K562 (cell line): ENCODE measurements around the gene CENPB.

Experiments used
- ELF2 ChIP-seq: fragments of 250-450 bp; sonication (Bioruptor Pico); IDR thresholded peaks from 2 replicates; pipeline ENCODE4 v1.5.0; 2021; ENCODE audit warnings: mild to moderate bottlenecking
- JUNB ChIP-seq: fragments of 450-650 bp; formaldehyde crosslinking; conservative IDR thresholded peaks from 2 replicates; pipeline ENCODE4 v1.4.0; 2020; ENCODE audit warnings: mild to moderate bottlenecking
- REST ChIP-seq, 2 experiments: fragments of 450-650 bp; formaldehyde crosslinking in 1 of 2; IDR thresholded peaks; 2 replicates each; pipeline versions ENCODE4 v1.4.0 to v1.6.1; 2014 to 2020; ENCODE audit warnings: mild to moderate bottlenecking in 2 of 2, borderline replicate concordance in 1 of 2, low read depth in 1 of 2
- ZNF217 ChIP-seq: sonication (generic); formaldehyde crosslinking; IDR thresholded peaks from 2 replicates; pipeline ENCODE4 v1.8.0; 2022; ENCODE audit warnings: mild to moderate bottlenecking, missing genetic modification reagents
- TF ChIP-seq, protein P1 (sequence below), 3 experiments: IDR thresholded peaks in 2 of 3; conservative IDR thresholded peaks in 1 of 3; 2 replicates each; pipeline ENCODE4 v1.5.1; 2011 to 2012; ENCODE audit warnings: low read length in 3 of 3, mild to moderate bottlenecking in 3 of 3, control low read depth in 2 of 3, improper control_type of control experiment in 1 of 3, inconsistent platforms in 1 of 3, low read depth in 1 of 3, mixed read lengths in 1 of 3, moderate library complexity in 1 of 3; ENCODE audit not compliant: insufficient read depth in 2 of 3
- TF ChIP-seq, protein P2 (sequence below): fragments of 150-350 bp; conservative IDR thresholded peaks from 2 replicates; pipeline ENCODE4 v1.6.1; 2014; ENCODE audit warnings: low read length
- TF ChIP-seq, protein P3 (sequence below): fragments of 250-450 bp; sonication (Bioruptor Pico); IDR thresholded peaks from 2 replicates; pipeline ENCODE4 v1.5.0; 2020; ENCODE audit warnings: mild to moderate bottlenecking, borderline replicate concordance

DNA sequence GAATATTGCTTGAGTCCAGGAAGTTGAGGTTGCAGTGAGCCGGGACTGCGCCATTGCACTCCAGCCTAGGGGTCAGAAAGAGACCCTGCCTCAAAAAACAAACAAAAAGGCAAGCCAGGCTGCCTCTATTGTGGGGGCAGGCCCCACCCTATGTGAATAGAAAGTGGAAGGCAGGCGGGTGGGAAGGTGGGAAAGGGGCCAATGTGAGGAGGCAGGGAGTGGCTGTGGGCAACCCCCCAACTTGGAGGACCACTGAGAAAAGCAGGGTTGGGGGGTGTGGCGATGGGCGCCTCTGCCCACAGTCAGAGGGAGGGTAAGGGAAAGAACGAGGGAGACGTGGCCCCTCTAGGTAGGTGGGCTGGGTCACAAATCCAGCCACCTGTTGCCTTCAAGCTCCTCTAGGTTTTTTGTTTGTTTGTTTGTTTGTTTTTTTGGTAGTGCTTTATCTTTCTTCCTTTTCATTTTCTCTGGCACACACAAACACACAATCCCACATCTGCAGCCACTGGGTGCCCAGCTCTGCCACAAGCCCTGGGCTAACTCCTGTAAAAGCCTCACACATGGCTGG is 28.5 kb upstream of the CENPB start:
- no peak for TF ChIP-seq REST (IDR thresholded peaks at IDR 0.05; ENCODE audit: borderline replicate concordance)
- no peak for TF ChIP-seq REST (CRISPR knock-in tag; IDR thresholded peaks at IDR 0.05; ENCODE audit: low read depth)
- TF ChIP-seq, protein P1, sequence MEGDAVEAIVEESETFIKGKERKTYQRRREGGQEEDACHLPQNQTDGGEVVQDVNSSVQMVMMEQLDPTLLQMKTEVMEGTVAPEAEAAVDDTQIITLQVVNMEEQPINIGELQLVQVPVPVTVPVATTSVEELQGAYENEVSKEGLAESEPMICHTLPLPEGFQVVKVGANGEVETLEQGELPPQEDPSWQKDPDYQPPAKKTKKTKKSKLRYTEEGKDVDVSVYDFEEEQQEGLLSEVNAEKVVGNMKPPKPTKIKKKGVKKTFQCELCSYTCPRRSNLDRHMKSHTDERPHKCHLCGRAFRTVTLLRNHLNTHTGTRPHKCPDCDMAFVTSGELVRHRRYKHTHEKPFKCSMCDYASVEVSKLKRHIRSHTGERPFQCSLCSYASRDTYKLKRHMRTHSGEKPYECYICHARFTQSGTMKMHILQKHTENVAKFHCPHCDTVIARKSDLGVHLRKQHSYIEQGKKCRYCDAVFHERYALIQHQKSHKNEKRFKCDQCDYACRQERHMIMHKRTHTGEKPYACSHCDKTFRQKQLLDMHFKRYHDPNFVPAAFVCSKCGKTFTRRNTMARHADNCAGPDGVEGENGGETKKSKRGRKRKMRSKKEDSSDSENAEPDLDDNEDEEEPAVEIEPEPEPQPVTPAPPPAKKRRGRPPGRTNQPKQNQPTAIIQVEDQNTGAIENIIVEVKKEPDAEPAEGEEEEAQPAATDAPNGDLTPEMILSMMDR (IDR thresholded peaks at IDR 0.05 in 2 of 3, conservative IDR thresholded peaks at IDR 0.05 in 1 of 3; ENCODE audit: insufficient read depth in 2 of 3, low read depth in 1 of 3, low read length in 3 of 3) = no peak
- TF ChIP-seq ZNF217 (CRISPR knock-in tag) = no peak
- TF ChIP-seq, protein P2, sequence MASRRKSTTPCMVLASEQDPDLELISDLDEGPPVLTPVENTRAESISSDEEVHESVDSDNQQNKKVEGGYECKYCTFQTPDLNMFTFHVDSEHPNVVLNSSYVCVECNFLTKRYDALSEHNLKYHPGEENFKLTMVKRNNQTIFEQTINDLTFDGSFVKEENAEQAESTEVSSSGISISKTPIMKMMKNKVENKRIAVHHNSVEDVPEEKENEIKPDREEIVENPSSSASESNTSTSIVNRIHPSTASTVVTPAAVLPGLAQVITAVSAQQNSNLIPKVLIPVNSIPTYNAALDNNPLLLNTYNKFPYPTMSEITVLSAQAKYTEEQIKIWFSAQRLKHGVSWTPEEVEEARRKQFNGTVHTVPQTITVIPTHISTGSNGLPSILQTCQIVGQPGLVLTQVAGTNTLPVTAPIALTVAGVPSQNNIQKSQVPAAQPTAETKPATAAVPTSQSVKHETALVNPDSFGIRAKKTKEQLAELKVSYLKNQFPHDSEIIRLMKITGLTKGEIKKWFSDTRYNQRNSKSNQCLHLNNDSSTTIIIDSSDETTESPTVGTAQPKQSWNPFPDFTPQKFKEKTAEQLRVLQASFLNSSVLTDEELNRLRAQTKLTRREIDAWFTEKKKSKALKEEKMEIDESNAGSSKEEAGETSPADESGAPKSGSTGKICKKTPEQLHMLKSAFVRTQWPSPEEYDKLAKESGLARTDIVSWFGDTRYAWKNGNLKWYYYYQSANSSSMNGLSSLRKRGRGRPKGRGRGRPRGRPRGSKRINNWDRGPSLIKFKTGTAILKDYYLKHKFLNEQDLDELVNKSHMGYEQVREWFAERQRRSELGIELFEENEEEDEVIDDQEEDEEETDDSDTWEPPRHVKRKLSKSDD = no peak
- no peak for TF ChIP-seq JUNB
- TF ChIP-seq ELF2 (CRISPR knock-in tag) = no peak
- TF ChIP-seq, protein P3, sequence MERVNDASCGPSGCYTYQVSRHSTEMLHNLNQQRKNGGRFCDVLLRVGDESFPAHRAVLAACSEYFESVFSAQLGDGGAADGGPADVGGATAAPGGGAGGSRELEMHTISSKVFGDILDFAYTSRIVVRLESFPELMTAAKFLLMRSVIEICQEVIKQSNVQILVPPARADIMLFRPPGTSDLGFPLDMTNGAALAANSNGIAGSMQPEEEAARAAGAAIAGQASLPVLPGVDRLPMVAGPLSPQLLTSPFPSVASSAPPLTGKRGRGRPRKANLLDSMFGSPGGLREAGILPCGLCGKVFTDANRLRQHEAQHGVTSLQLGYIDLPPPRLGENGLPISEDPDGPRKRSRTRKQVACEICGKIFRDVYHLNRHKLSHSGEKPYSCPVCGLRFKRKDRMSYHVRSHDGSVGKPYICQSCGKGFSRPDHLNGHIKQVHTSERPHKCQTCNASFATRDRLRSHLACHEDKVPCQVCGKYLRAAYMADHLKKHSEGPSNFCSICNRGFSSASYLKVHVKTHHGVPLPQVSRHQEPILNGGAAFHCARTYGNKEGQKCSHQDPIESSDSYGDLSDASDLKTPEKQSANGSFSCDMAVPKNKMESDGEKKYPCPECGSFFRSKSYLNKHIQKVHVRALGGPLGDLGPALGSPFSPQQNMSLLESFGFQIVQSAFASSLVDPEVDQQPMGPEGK (CRISPR knock-in tag) = no peak
